K562 (cell line): ENCODE results near the gene GNGT2. TPM values are rescaled to one million over a fixed set of nuclear protein-coding genes. Genes with fewer than 3 reads are reported as not detected.

ENCODE experiments used
- ATAC-seq: fragments of 200-7000 bp; cut with Tn5 transposase; 3 replicates; pipeline ENCODE4 v1.9.1; 2020; ENCODE audit warnings: moderate library complexity
- BruUV-seq: library from RNA; stranded (reverse); fragments of 400-500 nt; replicated peaks from 2 replicates; lab custom pipeline; 2021; lab: Mats Ljungman, UMichigan
- CTCF ChIA-PET: fragments of 300-600 bp; formaldehyde crosslinking; extraction: SDS; loops from one replicate; lab custom pipeline; 2021; ENCODE audit warnings: low intra/inter-chr PET ratio; lab: Yijun Ruan, JAX
- POLR2A ChIA-PET: fragments of 300-600, 350-650 bp; sonication (Branson Sonifier 250); formaldehyde crosslinking; extraction: SDS; loops from one replicate; lab custom pipeline; 2021; ENCODE audit warnings: antibody characterized with exemption, inconsistent platforms; lab: Yijun Ruan, JAX
- DNase-seq, 4 experiments: peaks; one replicate each; pipeline versions ENCODE4 v3.0.0 to v3.0.0-alpha.2; 2011 to 2018; ENCODE audit warnings: low spot score in 3 of 4, mixed read lengths in 3 of 4; ENCODE audit errors: extremely low read depth in 1 of 4
- FAIRE-seq: peaks from 2 replicates; lab custom pipeline; 2011; peaks lifted over from hg19 to GRCh38; lab: Jason Lieb, UNC
- H2AFZ ChIP-seq: 2 replicates; pipeline ENCODE4 v1.6.0; 2011; ENCODE audit warnings: low read depth, low read length, control low read depth, inconsistent platforms
- H3K27ac ChIP-seq: fragments of 200-600 bp; 3 replicates; pipeline ENCODE4 v1.8.0; 2011; ENCODE audit warnings: low read depth, mild to moderate bottlenecking, control low read depth, inconsistent platforms, low read length, moderate library complexity, mixed read lengths; ENCODE audit errors: extremely low read depth
- H3K27me3 ChIP-seq, 2 experiments: fragments of 300-600 bp in 1 of 2; 2 replicates in 1 of 2; 3 replicates in 1 of 2; pipeline versions ENCODE4 v1.6.0 to v1.8.0; 2011; ENCODE audit warnings: inconsistent platforms in 2 of 2, low read length in 2 of 2, mild to moderate bottlenecking in 1 of 2, mixed read lengths in 1 of 2, moderate library complexity in 1 of 2; ENCODE audit not compliant: control insufficient read depth in 2 of 2, insufficient read depth in 2 of 2
- H3K36me3 ChIP-seq: fragments of 300-600 bp; 3 replicates; pipeline ENCODE4 v1.8.0; 2011; ENCODE audit warnings: mild to moderate bottlenecking, low read length, inconsistent platforms; ENCODE audit not compliant: control insufficient read depth, insufficient read depth
- H3K4me1 ChIP-seq, 2 experiments: fragments of 200-600 bp in 1 of 2; replicated peaks in 1 of 2; 2 replicates in 1 of 2; 3 replicates in 1 of 2; pipeline versions ENCODE4 v1.5.1 to v1.8.0; 2011; ENCODE audit warnings: inconsistent platforms in 2 of 2, low read length in 2 of 2, mild to moderate bottlenecking in 1 of 2, mixed read lengths in 1 of 2, moderate library complexity in 1 of 2; ENCODE audit not compliant: control insufficient read depth in 2 of 2, insufficient read depth in 2 of 2
- H3K4me2 ChIP-seq: 2 replicates; pipeline ENCODE4 v1.6.1; 2011; ENCODE audit warnings: low read length, control low read depth, inconsistent platforms, mixed read lengths; ENCODE audit not compliant: insufficient read depth
- H3K4me3 ChIP-seq: fragments of 200-600 bp; sonication (generic), shearing (Covaris generic); 2 replicates; pipeline ENCODE4 v1.5.1; 2016; ENCODE audit warnings: control low read depth, inconsistent platforms
- H3K79me2 ChIP-seq: fragments of 200-600 bp; 3 replicates; pipeline ENCODE4 v1.8.0; 2011; ENCODE audit warnings: low read length, inconsistent platforms; ENCODE audit not compliant: control insufficient read depth, insufficient read depth
- H3K9ac ChIP-seq, 2 experiments: 2 replicates each; pipeline versions ENCODE4 v1.6.0 to v1.6.1; 2011; ENCODE audit warnings: low read depth in 2 of 2, low read length in 2 of 2, control low read depth in 1 of 2, inconsistent platforms in 1 of 2, mild to moderate bottlenecking in 1 of 2, mixed read lengths in 1 of 2; ENCODE audit not compliant: insufficient read depth in 1 of 2
- H3K9me1 ChIP-seq: one replicate; pipeline ENCODE4 v1.6.0; 2011; ENCODE audit warnings: inconsistent platforms, mild to moderate bottlenecking, low read length, moderate library complexity; ENCODE audit not compliant: control insufficient read depth, insufficient read depth
- H3K9me3 ChIP-seq: replicated peaks from 2 replicates; pipeline ENCODE4 v1.5.1; 2011; ENCODE audit warnings: low read depth, low read length, inconsistent platforms; ENCODE audit not compliant: control insufficient read depth, insufficient read depth
- H4K20me1 ChIP-seq: replicated peaks from 2 replicates; pipeline ENCODE4 v1.6.1; 2011; ENCODE audit warnings: low read length, inconsistent platforms, mixed read lengths; ENCODE audit not compliant: control insufficient read depth, insufficient read depth
- KDM4B ChIP-seq, 2 experiments: fragments of 450-650 bp in 1 of 2; sonication (generic) in 1 of 2; IDR thresholded peaks; 2 replicates each; pipeline ENCODE4 v1.6.1; 2016 to 2017; ENCODE audit warnings: borderline replicate concordance in 2 of 2, antibody characterized with exemption in 1 of 2, low read depth in 1 of 2, mild to moderate bottlenecking in 1 of 2
- SP2 ChIP-seq: IDR thresholded peaks from 2 replicates; pipeline ENCODE4 v1.6.1; 2011; ENCODE audit warnings: mild to moderate bottlenecking, low read depth, low read length, moderate library complexity; ENCODE audit not compliant: poor library complexity, severe bottlenecking; ENCODE audit errors: extremely low read depth
- ZBTB5 ChIP-seq: fragments of 450-650 bp; IDR thresholded peaks from 2 replicates; pipeline ENCODE4 v1.6.1; 2017; ENCODE audit warnings: antibody characterized with exemption
- WGBS: fragments of 100-300 bp; shearing (Covaris generic); methylation state at CpG from one replicate; pipeline ENCODE4 v1.1.6; 2016; ENCODE audit warnings: low coverage, mixed read lengths; ENCODE audit not compliant: insufficient coverage; ENCODE audit errors: missing lambda C conversion rate; 5-methylcytosine and 5-hydroxymethylcytosine counted together
- in situ Hi-C: fragments of 300-500 bp; cut with MboI; formaldehyde crosslinking; loops from 4 replicates; pipeline ENCODE4 v1.15.0; 2018; ENCODE audit warnings: inconsistent platforms, mixed read lengths
- intact Hi-C: fragments of 100-400 bp; cut with micrococcal nuclease; formaldehyde crosslinking; loops from 2 replicates; pipeline ENCODE4 v1.14.2; 2022
- polyA plus RNA-seq, 8 experiments: library from polyadenylated mRNA; depleted of rRNA in 4 of 8; stranded (reverse) in 5 of 8; unstranded in 3 of 8; fragments of >200 nt; fragmentation: Nextera tagmentation in 2 of 8; fragmentation: Illumina TruSeq in 1 of 8; extraction: Ambion mirVana in 2 of 8; extraction: Trizol in 1 of 8; gene quantifications; 2 replicates each; pipeline versions ENCODE4 v1.2.1 to v1.2.3, GENCODE V29; 2011 to 2014; ENCODE audit warnings: inconsistent platforms in 1 of 8, missing spikeins in 1 of 8
- total RNA-seq, 7 experiments: library from RNA; depleted of rRNA in 6 of 7; stranded (reverse); fragments of >200 nt in 6 of 7; fragmentation: Illumina TruSeq in 2 of 7; extraction: Trizol in 2 of 7; gene quantifications; 2 replicates each; pipeline versions ENCODE4 v1.2.1 to v1.2.3, GENCODE V29; 2011 to 2021; ENCODE audit warnings: low replicate concordance in 1 of 7
- TF ChIP-seq, protein P1 (sequence below), 2 experiments: fragments of 200-800 bp in 1 of 2; sonication (Bioruptor generic) in 1 of 2; sonication (generic) in 1 of 2; formaldehyde crosslinking in 1 of 2; IDR thresholded peaks in 1 of 2; conservative IDR thresholded peaks in 1 of 2; 2 replicates each; pipeline versions ENCODE4 v1.5.0 to v1.6.1; 2016 to 2020; ENCODE audit warnings: missing compliant biosample characterization in 1 of 2, missing genetic modification characterization in 1 of 2, missing genetic modification reagents in 1 of 2
- TF ChIP-seq, protein P2 (sequence below), 2 experiments: fragments of 450-650 bp in 1 of 2; sonication (generic) in 1 of 2; formaldehyde crosslinking in 1 of 2; IDR thresholded peaks in 1 of 2; conservative IDR thresholded peaks in 1 of 2; 2 replicates each; pipeline versions ENCODE4 v1.6.1 to v1.8.1; 2016 to 2023; ENCODE audit warnings: mild to moderate bottlenecking in 2 of 2, moderate library complexity in 2 of 2, inconsistent platforms in 1 of 2, missing genetic modification reagents in 1 of 2

GNGT2 gene
- total and polyA plus RNA-seq, 9 of the 15 experiments (the other 6 are each of a cell fraction or from before 2014, with no cell fraction given), result not detected

GRCh38 chr17:49223168-49223516, 12.8 kb upstream of the GNGT2 start:
- H3K36me3 ChIP-seq, result no peaks in the 10 kb centered on the region
- H3K9me3 ChIP-seq, result no peaks in the 10 kb centered on the region; the same call in 1 of the 2 replicates
- H3K9me1 ChIP-seq, result no peaks in the 10 kb centered on the region
- no peak overlapping the region for H2AFZ ChIP-seq
- no TSS peak for BruUV-seq
- ChIA-PET CTCF (interaction anchor here (0.6 to 1.3 kb wide), 3 partner anchors 68 to 333 kb away, joined by 3 to 4 read pairs (median 4); no protein-coding TSS in a partner anchor), POLR2A (interaction anchor here (1.2 kb wide), 1 partner anchor 31 kb away, joined by 3 read pairs; no protein-coding TSS in a partner anchor)
- no peak for FAIRE-seq
- no peak overlapping the region for H3K27ac ChIP-seq
- in situ Hi-C loops, result no loop called here
- no peak for ATAC-seq
- intact Hi-C loops, result loop anchor here (5.0 kb wide), 1 partner anchor 69 kb away; no protein-coding TSS in a partner anchor
- H3K79me2 ChIP-seq, result no peaks in the 10 kb centered on the region
- H3K4me1 ChIP-seq, result peaks cover 1 to 29% of the 10 kb centered on the region in 2 experiments
- H3K4me3 ChIP-seq, result no peak overlapping the region
- DNase-seq, result no peak
- no peak overlapping the region; the same call in 1 of the 2 replicates for H3K4me2 ChIP-seq
- no peak overlapping the region for H3K9ac ChIP-seq
- no peak for TF ChIP-seq ZBTB5
- TF ChIP-seq, protein P1, sequence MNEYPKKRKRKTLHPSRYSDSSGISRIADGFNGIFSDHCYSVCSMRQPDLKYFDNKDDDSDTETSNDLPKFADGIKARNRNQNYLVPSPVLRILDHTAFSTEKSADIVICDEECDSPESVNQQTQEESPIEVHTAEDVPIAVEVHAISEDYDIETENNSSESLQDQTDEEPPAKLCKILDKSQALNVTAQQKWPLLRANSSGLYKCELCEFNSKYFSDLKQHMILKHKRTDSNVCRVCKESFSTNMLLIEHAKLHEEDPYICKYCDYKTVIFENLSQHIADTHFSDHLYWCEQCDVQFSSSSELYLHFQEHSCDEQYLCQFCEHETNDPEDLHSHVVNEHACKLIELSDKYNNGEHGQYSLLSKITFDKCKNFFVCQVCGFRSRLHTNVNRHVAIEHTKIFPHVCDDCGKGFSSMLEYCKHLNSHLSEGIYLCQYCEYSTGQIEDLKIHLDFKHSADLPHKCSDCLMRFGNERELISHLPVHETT (CRISPR knock-in tag; conservative IDR thresholded peaks at IDR 0.05 in 1 of 2, IDR thresholded peaks at IDR 0.05 in 1 of 2), result no peak
- TF ChIP-seq SP2, result no peak
- TF ChIP-seq KDM4B (IDR thresholded peaks at IDR 0.05; ENCODE audit: borderline replicate concordance in 2 of 2, low read depth in 1 of 2), result no peak
- TF ChIP-seq, protein P2, sequence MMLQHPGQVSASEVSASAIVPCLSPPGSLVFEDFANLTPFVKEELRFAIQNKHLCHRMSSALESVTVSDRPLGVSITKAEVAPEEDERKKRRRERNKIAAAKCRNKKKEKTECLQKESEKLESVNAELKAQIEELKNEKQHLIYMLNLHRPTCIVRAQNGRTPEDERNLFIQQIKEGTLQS (IDR thresholded peaks at IDR 0.05), result no peak
- TF ChIP-seq, protein P2 (CRISPR knock-in tag; conservative IDR thresholded peaks at IDR 0.05), result no peak
- H4K20me1 ChIP-seq, result no peaks in the 10 kb centered on the region
- WGBS, result 4% methylated on average over 9 of the region's 9 CpGs
- peaks cover 0 to 56% of the 10 kb centered on the region in 2 experiments; a peak in 3 of 5 replicates for H3K27me3 ChIP-seq
